ENCODE measurements around the gene INAFM2. TPM values are rescaled to one million over a fixed set of nuclear protein-coding genes. Genes with fewer than 3 reads are reported as not detected.

INAFM2 gene
- polyA plus RNA-seq, 1 donor from 2014 or later: 14.8 TPM

- Histone ChIP-seq H3K4me2 (ENCODE audit: low read length) (no peak overlapping the region), H3F3A (ENCODE audit: insufficient read depth, low read length, poor library complexity, severe bottlenecking) (no peaks in the 10 kb centered on the region), H2AFZ (ENCODE audit: low read depth, low read length) (no peak overlapping the region), H3K79me2 (replicated peaks; ENCODE audit: insufficient read depth, low read length) (peaks cover 3% of the 10 kb centered on the region), H3K4me3 (ENCODE audit: low read length) (no peak overlapping the region), H3K9me2 (ENCODE audit: insufficient read depth, low read length) (no peaks in the 10 kb centered on the region), H3K27me3 (ENCODE audit: insufficient read depth, low read depth, low read length) (peaks cover 5% of the 10 kb centered on the region), H4K20me1 (ENCODE audit: insufficient read depth) (no peaks in the 10 kb centered on the region), H3K9me3 (ENCODE audit: low read length) (no peaks in the 10 kb centered on the region), H3K27ac (ENCODE audit: low read length) (no peak overlapping the region), H3K9ac (ENCODE audit: low read length) (no peak overlapping the region), H3K36me3 (ENCODE audit: insufficient read depth, low read length) (no peaks in the 10 kb centered on the region)
- TF ChIP-seq EP300 (conservative IDR thresholded peaks at IDR 0.05; ENCODE audit: poor library complexity, severe bottlenecking): no peak
- TF ChIP-seq, protein P1, sequence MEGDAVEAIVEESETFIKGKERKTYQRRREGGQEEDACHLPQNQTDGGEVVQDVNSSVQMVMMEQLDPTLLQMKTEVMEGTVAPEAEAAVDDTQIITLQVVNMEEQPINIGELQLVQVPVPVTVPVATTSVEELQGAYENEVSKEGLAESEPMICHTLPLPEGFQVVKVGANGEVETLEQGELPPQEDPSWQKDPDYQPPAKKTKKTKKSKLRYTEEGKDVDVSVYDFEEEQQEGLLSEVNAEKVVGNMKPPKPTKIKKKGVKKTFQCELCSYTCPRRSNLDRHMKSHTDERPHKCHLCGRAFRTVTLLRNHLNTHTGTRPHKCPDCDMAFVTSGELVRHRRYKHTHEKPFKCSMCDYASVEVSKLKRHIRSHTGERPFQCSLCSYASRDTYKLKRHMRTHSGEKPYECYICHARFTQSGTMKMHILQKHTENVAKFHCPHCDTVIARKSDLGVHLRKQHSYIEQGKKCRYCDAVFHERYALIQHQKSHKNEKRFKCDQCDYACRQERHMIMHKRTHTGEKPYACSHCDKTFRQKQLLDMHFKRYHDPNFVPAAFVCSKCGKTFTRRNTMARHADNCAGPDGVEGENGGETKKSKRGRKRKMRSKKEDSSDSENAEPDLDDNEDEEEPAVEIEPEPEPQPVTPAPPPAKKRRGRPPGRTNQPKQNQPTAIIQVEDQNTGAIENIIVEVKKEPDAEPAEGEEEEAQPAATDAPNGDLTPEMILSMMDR (IDR thresholded peaks at IDR 0.05; ENCODE audit: poor library complexity, severe bottlenecking): no peak
- no peak for TF ChIP-seq TAF1 (IDR thresholded peaks at IDR 0.05; ENCODE audit: low read depth)
- no peak for TF ChIP-seq POLR2AphosphoS5 (IDR thresholded peaks at IDR 0.05)
- TF ChIP-seq, protein P2, sequence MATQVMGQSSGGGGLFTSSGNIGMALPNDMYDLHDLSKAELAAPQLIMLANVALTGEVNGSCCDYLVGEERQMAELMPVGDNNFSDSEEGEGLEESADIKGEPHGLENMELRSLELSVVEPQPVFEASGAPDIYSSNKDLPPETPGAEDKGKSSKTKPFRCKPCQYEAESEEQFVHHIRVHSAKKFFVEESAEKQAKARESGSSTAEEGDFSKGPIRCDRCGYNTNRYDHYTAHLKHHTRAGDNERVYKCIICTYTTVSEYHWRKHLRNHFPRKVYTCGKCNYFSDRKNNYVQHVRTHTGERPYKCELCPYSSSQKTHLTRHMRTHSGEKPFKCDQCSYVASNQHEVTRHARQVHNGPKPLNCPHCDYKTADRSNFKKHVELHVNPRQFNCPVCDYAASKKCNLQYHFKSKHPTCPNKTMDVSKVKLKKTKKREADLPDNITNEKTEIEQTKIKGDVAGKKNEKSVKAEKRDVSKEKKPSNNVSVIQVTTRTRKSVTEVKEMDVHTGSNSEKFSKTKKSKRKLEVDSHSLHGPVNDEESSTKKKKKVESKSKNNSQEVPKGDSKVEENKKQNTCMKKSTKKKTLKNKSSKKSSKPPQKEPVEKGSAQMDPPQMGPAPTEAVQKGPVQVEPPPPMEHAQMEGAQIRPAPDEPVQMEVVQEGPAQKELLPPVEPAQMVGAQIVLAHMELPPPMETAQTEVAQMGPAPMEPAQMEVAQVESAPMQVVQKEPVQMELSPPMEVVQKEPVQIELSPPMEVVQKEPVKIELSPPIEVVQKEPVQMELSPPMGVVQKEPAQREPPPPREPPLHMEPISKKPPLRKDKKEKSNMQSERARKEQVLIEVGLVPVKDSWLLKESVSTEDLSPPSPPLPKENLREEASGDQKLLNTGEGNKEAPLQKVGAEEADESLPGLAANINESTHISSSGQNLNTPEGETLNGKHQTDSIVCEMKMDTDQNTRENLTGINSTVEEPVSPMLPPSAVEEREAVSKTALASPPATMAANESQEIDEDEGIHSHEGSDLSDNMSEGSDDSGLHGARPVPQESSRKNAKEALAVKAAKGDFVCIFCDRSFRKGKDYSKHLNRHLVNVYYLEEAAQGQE (IDR thresholded peaks at IDR 0.05; ENCODE audit: borderline replicate concordance): no peak
- TF ChIP-seq MXI1 (conservative IDR thresholded peaks at IDR 0.05; ENCODE audit: poor library complexity, severe bottlenecking): no peak
- no peak for TF ChIP-seq EZH2 (IDR thresholded peaks at IDR 0.05; ENCODE audit: borderline replicate concordance, insufficient read depth, low read length, poor library complexity, severe bottlenecking)
- no peak for TF ChIP-seq SMC3 (conservative IDR thresholded peaks at IDR 0.05; ENCODE audit: poor library complexity)
- TF ChIP-seq RAD21 (conservative IDR thresholded peaks at IDR 0.05): no peak
Observed at GRCh38 chr15:40361640-40362039, 38.1 kb downstream of the INAFM2 start.

- Histone ChIP-seq H3K9ac (ENCODE audit: low read length) (no peak overlapping the region), H4K20me1 (ENCODE audit: insufficient read depth) (no peaks in the 10 kb centered on the region), H3K9me3 (ENCODE audit: low read length) (no peaks in the 10 kb centered on the region), H3K36me3 (ENCODE audit: insufficient read depth, low read length) (peaks cover under 1% of the 10 kb centered on the region), H3F3A (ENCODE audit: insufficient read depth, low read length, poor library complexity, severe bottlenecking) (no peaks in the 10 kb centered on the region), H3K4me3 (ENCODE audit: low read length) (no peak overlapping the region), H3K9me2 (ENCODE audit: insufficient read depth, low read length) (no peaks in the 10 kb centered on the region), H2AFZ (ENCODE audit: low read depth, low read length) (no peak overlapping the region), H3K4me2 (ENCODE audit: low read length) (no peak overlapping the region), H3K27me3 (ENCODE audit: insufficient read depth, low read depth, low read length) (peaks cover 5% of the 10 kb centered on the region), H3K27ac (ENCODE audit: low read length) (no peak overlapping the region), H3K79me2 (replicated peaks; ENCODE audit: insufficient read depth, low read length) (peaks cover 3% of the 10 kb centered on the region)
- TF ChIP-seq POLR2AphosphoS5 (IDR thresholded peaks at IDR 0.05): no peak
- TF ChIP-seq, protein P2 (IDR thresholded peaks at IDR 0.05; ENCODE audit: borderline replicate concordance): no peak
- no peak for TF ChIP-seq TAF1 (IDR thresholded peaks at IDR 0.05; ENCODE audit: low read depth)
- no peak for TF ChIP-seq SMC3 (conservative IDR thresholded peaks at IDR 0.05; ENCODE audit: poor library complexity)
- TF ChIP-seq, protein P1 (IDR thresholded peaks at IDR 0.05; ENCODE audit: poor library complexity, severe bottlenecking): no peak
- no peak for TF ChIP-seq EP300 (conservative IDR thresholded peaks at IDR 0.05; ENCODE audit: poor library complexity, severe bottlenecking)
- TF ChIP-seq MXI1 (conservative IDR thresholded peaks at IDR 0.05; ENCODE audit: poor library complexity, severe bottlenecking): no peak
- TF ChIP-seq EZH2 (IDR thresholded peaks at IDR 0.05; ENCODE audit: borderline replicate concordance, insufficient read depth, low read length, poor library complexity, severe bottlenecking): no peak
- TF ChIP-seq RAD21 (conservative IDR thresholded peaks at IDR 0.05): no peak
Observed at GRCh38 chr15:40363611-40364010, 40.1 kb downstream of the INAFM2 start.
